GM19193 (cell line): ENCODE measurements around the gene GNA14.

Experiments used
- POLR2A ChIP-seq: IDR thresholded peaks from 4 replicates; pipeline ENCODE4 v1.6.1; 2011; ENCODE audit not compliant: insufficient read depth, insufficient read length; ENCODE audit errors: extremely low read depth

Gene GNA14

DNA sequence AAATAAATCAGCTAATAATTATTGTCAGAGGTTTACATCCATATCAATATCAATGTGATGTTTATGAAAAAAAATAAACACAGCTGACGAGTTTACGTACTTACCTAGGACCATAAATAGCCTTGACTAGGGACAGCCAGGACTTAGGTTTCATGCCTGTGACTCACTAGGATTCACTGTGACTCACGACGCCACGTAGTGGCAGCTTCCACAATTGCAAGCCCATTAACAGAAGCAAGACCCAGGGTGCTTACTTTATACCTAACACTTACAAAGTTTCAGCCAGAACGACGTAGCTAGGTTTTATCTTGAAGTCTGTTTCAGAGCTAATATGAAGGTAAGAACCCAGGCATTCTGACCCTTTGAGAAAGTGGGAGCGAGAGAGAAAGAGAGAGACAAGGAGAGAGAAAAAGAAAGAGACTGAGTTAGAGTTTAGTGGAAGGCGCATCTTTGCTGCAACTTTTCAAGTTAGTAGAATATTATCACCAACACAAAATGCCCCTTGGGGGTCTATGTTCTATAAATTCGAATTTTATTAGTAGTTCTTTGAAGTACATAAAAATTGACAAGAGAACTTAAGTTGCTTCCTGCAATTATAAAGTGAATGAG lies 191.2 kb downstream of the GNA14 start:
- TF ChIP-seq POLR2A: no peak

DNA sequence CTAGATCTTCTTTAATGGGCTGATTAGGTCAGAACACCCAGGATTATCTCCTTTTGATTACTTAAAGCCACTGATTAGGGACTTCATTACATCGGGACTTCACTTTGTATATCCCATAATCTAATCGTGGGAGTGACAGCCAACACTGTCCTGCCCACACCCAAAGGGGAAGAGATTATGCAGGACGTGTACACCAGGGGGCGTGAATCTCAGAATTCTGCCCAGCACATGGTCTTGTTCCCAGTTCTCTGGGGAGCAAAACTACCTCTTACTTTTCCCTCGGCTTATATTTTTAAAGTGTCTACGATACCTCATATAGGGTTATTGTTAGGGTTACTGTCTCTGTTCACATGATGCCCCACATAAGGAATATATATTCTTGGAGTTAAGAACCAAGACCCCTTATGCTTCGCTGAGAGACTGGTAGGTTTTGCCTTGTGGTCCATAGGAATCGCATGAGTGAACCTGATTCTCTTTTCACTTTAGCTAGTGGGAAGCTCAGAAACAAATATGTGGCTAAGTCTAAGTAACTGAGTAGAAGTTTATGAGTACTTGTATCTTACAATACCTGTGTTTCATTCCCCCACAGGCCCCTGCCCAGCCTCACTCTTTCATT lies 192.7 kb downstream of the GNA14 start:
- no peak for TF ChIP-seq POLR2A

- TF ChIP-seq POLR2A: no peak
Observed at GRCh38 chr9:77454663-77455062, 193.5 kb downstream of the GNA14 start.

- no peak for TF ChIP-seq POLR2A
Observed at GRCh38 chr9:77453825-77454647, 194.1 kb downstream of the GNA14 start.

GRCh38 chr9:77451507-77451906 lies 196.6 kb downstream of the GNA14 start:
- TF ChIP-seq POLR2A: no peak

DNA sequence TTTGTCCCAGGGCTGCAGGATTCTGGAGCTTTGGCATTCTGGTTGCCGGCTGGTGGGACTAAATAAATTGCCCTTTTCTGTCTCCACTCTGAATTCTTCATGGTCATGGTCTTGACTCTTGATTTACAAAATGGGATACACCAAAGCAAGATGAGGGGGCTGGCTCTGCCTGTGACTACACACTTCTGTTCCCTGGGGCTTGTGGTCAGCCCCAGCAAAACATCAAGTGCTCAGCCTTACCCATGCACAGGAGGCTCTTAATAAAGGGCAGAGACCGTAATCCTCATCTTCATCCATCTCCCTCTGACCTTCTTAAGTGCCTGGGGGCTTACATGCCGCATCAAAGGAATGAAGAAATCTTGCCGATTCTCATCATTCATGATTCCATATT lies 198.0 kb downstream of the GNA14 start:
- TF ChIP-seq POLR2A: no peak

DNA sequence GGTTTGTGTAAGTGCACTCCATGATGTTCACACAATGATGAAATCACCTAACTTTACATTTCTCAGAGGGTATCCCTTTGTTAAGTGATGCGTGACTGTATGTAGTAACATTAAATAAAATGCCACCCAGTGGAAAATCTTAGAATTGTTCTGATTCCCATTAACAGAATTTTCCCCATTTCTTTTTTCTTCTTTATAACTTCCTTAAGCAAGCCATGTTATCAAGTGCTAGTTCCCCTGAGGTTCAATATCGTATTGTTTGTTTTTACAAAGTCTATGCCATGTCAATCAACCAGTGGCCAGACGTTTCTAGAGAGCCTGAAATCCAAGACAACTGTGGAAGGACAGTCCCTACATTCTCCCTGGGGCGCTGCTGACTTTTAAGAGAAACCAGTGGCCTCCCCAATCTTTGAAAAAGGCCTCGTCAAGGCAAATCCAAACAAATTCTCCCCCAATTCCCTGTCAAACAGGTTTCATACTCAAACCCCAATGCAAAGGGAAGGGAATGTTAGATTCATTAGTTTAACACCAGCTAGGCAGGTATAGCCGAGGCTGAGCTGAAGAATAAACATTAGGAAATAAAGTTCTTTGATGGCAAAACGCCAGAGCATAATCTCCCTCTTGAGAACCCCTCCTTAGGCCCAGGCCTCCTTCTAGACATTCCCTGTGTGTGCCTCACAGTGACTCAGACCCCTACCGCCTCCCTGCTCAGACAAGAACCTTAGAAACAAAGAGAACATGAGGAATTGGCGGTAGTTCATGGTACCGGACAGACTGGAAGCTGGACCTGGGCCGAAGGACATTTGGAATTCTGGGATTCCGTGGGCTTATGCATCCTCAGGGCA lies 198.7 kb downstream of the GNA14 start:
- TF ChIP-seq POLR2A: no peak

GRCh38 chr9:77447646-77448045 lies 200.5 kb downstream of the GNA14 start:
- TF ChIP-seq POLR2A: no peak

DNA sequence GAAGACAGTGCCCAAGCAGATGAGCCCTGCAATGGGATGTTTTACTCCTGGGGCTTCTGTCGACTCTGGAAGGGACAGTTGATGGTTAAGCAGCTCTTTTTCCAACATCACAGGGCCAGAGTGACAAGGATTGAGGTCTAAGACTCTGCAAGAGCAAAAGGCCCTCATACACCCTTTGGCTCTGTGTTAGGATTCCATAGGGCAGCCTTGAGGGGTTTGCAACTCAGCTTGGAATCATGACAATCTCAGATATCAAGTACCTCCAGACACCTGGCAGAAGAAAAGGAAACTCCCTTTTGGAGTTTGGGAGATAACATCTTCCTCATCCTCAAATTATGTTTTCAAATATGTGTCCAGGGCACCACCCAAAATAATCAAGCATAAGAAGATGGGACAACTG lies 205.7 kb downstream of the GNA14 start:
- TF ChIP-seq POLR2A: no peak

GRCh38 chr9:77440057-77440456 lies 208.1 kb downstream of the GNA14 start:
- TF ChIP-seq POLR2A: no peak

DNA sequence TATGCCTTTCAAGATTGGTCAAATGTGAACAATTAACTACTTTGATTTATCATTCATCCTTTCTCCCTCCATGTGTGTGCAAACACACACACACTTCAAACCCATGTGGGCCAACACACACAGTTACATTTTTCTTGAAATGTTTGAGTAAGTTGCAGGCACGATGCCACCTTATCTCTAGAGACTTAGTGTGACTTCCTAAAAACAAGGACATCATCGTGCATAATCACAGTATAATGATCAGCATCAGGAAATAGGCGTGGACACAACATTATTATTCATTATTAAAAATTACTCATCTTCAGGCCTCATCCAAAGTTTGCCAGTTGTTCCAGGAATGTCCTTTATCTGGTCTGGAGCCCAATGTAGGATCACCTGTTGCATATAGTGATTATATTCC lies 209.5 kb downstream of the GNA14 start:
- TF ChIP-seq POLR2A: no peak

- TF ChIP-seq POLR2A: no peak
Observed at GRCh38 chr9:77435688-77436087, 212.4 kb downstream of the GNA14 start.

DNA sequence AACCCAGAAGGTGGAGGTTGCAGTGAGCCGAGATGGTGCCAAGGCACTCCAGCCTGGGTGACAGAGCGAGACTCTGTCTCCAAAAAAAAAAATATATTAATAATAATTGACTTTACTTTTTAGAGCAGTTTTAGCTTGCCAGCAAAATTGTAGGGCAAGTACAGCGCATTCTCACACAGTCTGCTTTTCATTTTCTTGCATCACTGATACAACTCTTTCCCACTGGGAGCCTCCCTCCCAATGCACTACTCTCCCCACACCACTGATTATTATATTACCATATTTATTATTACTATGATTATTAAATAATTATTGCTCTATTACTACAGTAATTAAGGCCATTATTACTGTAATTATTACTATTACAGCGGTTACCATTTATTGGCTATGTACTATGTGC lies 212.8 kb downstream of the GNA14 start:
- TF ChIP-seq POLR2A: no peak

GRCh38 chr9:77433675-77434445 lies 214.3 kb downstream of the GNA14 start:
- no peak for TF ChIP-seq POLR2A
